Uterus (tissue), 2 donors: ENCODE data around the gene NR2F1-AS1.

ENCODE experiments used
- CTCF ChIP-seq, 4 experiments: fragments of 200-600 bp in 2 of 4; fragments of 450-650 bp in 2 of 4; sonication (generic) in 2 of 4; IDR thresholded peaks; one replicate each; pipeline ENCODE4 v1.5.1; 2016 to 2019; ENCODE audit warnings: antibody characterized with exemption in 4 of 4, mild to moderate bottlenecking in 2 of 4, moderate library complexity in 1 of 4
- POLR2A ChIP-seq, 2 donors: fragments of 450-650 bp; IDR thresholded peaks; one replicate each; pipeline ENCODE4 v1.6.1; 2016; ENCODE audit warnings: antibody characterized with exemption in 2 of 2, mild to moderate bottlenecking in 1 of 2, moderate library complexity in 1 of 2

GRCh38 chr5:93591323-93591945 lies 10.4 kb upstream of the NR2F1-AS1 start:
- TF ChIP-seq CTCF (IDR thresholded peaks at IDR 0.05) = no peak
- no peak for TF ChIP-seq POLR2A (IDR thresholded peaks at IDR 0.05)
